Muscle of arm (tissue), 14 donors: ENCODE measurements around the gene KREMEN2. TPM values are rescaled to one million over a fixed set of nuclear protein-coding genes. Genes with fewer than 3 reads are reported as not detected.
"Not testable (repeated sequence)": the region's sequence is repeated elsewhere in the genome, so short reads cannot be mapped to it uniquely, and the experiment has no call there.

Experiments
- DNase-seq: peaks from one replicate; pipeline ENCODE4 v3.0.0-alpha.2; 2013
- long read RNA-seq, 11 donors: transcript quantifications; one replicate each; lab custom pipeline, GENCODE V29; 2026
- polyA plus RNA-seq, 12 donors: library from polyadenylated mRNA; unstranded; fragments of 120-200 nt; gene quantifications; one replicate each; pipeline ENCODE4 v1.2.1, GENCODE V29; 2013; ENCODE audit not compliant: insufficient read length in 12 of 12

KREMEN2 gene
- 10 to 100 TPM in 2 of 12 donors, 1 to 10 TPM in 9, not detected in 1; 2.6 to 37.4 (median 5.2) TPM for polyA plus RNA-seq
- long read RNA-seq, donor 1: 0 reads
- long read RNA-seq, donor 2, partial matches to known transcripts: 0 of 3 reads
- long read RNA-seq, donor 2, other reads (novel, unspliced or antisense): 0 of 3 reads
- long read RNA-seq, donor 3, partial matches to known transcripts: 0 of 2 reads
- long read RNA-seq, donor 3, other reads (novel, unspliced or antisense): 0 of 2 reads
- long read RNA-seq, donor 4, partial matches to known transcripts: 6 of 6 reads
- long read RNA-seq, donor 4, other reads (novel, unspliced or antisense): 0 of 6 reads
- long read RNA-seq, donor 5: 0 reads
- long read RNA-seq, donor 6, partial matches to known transcripts: 0 of 2 reads
- long read RNA-seq, donor 6, other reads (novel, unspliced or antisense): 0 of 2 reads
- long read RNA-seq, donor 7, partial matches to known transcripts: 0 of 4 reads
- long read RNA-seq, donor 7, other reads (novel, unspliced or antisense): 0 of 4 reads
- long read RNA-seq, donor 8, partial matches to known transcripts: 0 of 2 reads
- long read RNA-seq, donor 8, other reads (novel, unspliced or antisense): 0 of 2 reads
- long read RNA-seq, donor 9, partial matches to known transcripts: 0 of 4 reads
- long read RNA-seq, donor 9, other reads (novel, unspliced or antisense): 0 of 4 reads
- long read RNA-seq, donor 10, partial matches to known transcripts: 0 of 2 reads
- long read RNA-seq, donor 10, other reads (novel, unspliced or antisense): 0 of 2 reads
- long read RNA-seq, donor 11, partial matches to known transcripts: 0 of 3 reads
- long read RNA-seq, donor 11, other reads (novel, unspliced or antisense): 0 of 3 reads

- no peak for DNase-seq
These were observed at the start of gene KREMEN2 for GRCh38 chr16:2963723-2964474. Gene KREMEN2, plus strand, starts transcription at chr16:2964275. Its CDS starts 246 bp downstream, at chr16:2964521.

GRCh38 chr16:2915196-2915929, 48.7 kb upstream of the KREMEN2 start:
- no peak for DNase-seq

- DNase-seq: peak; percentile 74
These were observed 44.4 kb upstream of the KREMEN2 start for GRCh38 chr16:2919511-2920255.

DNA sequence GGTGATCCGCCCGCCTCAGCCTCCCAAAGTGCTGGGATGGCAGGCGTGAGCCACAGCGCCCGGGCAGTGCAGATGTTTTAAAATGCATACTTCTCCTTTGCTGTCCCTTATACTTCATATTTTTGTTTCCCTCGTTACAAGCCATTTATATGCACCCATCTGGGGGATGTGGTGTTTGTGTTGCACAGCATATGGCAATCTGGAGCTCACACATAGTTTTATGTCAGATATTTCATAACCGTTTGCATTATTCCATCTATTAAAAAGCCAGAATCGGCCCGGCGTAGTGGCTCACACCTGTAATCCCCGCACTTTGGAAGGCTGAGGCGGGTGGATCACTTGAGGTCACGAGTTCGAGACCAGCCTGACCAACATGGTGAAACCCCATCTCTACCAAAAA, 40.6 kb upstream of the KREMEN2 start:
- no peak for DNase-seq

DNA sequence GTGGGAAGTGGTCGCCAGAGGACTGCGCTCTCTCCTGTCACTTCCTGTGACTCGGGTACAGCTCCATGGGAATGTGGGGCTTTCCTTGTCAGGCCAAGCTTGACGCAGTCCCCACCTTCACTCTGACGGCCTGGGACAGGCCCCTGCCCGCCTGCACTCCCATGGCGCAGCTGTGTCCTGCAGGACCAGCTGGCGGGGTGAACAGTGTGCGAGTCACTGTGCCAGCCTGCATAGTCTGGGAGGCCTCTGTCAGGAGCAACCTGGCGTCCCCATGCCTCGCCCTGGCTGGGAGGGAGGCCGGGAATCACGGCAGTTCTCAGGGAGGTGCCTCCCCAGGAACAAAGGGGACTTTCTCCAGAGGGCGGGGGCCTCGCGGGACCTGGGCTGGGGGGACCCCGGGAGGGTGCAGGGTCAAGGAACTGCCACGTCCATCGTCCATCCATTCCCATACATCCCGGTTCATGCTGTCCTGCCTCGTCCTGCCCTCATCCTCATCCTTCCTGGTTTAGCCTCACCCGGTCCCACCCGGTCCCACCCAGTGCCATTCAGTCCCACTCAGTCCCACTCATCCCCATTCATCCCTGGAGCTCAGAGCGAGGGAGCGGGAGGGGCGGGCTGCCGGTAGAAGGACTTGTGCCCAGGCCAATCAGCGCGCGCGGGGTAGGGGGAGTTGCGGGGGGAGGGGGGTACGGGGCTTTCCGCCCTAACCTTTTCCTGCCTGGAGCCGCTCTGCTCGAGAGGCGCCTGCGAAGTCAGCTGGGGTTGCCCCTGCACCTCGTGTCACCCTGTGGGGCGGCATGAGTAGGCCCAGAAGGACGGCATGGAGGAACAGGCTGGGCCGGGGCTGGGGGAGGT, 38.9 kb upstream of the KREMEN2 start:
- DNase-seq: no peak

GRCh38 chr16:2925951-2926649, 38.0 kb upstream of the KREMEN2 start:
- DNase-seq: no peak

DNA sequence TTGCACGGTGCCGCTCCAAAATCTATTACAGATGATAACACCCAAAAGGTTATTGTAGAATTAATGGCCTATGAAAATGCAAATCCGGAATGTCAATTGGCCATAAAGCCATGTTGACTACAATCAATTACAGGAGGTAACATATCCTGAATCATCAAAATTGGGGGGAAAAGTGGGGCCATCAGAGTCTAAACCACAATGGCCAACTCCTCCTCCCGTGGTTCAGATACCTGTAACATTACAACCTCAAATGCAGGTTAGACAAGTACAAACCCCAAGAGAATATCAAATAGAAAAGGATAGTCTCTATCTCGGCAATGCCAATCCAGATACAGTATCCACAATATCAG, 37.5 kb upstream of the KREMEN2 start:
- no peak for DNase-seq

DNA sequence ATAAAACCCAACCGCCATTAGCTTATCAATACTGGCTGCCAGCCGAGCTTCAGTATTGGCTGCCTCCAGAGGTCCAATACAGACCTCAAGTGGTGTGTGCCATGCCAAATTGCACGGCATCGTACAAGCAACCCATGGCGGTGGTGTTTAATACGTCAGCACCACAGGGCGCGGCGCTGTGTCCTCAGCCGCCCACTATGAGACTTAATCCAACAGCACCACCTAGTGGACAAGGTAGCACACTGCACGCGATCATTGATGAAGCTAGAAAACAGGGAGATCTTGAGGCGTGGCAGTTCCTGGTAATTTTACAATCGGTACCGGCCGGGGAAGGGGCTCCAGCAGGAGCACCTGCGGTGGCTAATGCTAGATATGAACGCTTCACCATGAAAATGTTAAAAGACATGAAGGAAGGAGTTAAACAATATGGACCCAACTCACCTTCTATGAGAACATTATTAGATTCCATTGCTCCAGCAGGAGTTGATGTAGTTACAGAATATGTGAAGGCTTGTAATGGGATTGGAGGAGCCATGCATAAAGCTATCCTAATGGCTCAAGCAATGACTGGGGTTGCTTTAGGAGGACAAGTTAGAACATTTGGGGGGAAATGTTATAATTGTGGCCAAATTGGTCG, 36.9 kb upstream of the KREMEN2 start:
- DNase-seq: peak; percentile 88

DNA sequence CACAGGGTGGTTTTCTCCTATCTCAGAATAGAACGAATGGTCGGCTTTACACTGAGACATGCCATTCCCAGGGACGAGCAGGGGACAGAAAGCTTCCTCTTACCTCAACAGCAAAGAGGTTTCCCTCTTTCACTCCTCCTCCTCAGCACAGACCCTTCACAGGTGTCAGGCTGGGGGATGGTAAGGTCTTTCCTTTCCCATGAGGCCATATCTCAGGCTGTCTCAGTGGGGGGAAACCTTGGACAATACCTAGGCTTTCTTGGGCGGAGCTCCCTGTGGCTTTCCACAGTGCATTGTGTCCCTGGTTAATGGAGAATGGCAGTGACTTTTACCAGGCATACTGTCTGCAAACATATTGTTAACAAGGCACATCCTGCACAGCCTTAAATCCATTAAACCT, 35.9 kb upstream of the KREMEN2 start:
- DNase-seq: not testable (repeated sequence)

DNA sequence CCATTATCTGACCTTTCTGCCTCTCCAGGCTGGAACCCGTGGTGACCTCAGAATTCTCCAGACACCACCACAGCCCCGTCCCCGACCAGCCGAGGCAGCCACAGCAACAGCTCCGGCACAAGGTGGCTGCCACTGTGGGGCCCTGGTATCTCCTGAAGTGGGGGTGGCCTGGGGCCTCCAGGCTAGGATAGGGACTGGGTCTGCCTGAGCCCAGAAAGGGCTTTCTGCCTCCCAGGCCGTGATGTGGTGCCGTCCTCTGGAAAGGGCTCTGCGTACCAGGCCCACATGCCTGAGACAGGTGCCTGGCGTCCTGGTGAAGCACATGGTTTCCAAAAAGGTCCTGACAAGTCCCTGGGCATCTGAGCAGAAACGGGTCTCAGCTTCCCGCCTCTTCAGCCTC, 35.3 kb upstream of the KREMEN2 start:
- DNase-seq: no peak

DNA sequence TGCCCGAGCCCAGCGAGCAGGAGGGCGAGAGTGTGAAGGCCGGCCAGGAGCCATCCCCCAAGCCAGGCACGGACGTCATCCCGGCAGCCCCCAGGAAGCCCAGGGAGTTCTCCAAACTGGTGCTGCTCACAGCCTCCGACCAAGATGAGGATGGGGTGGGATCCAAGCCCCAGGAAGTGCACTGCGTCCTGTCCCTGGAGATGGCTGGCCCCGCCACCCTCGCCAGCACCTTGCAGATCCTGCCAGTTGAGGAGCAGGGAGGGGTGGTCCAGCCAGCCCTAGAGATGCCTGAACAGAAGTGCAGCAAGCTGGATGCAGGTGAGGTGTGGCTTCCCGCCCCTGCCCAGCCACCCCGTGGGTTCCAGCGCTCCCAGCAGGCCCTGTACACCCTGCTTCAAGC, 34.4 kb upstream of the KREMEN2 start:
- no peak for DNase-seq

DNA sequence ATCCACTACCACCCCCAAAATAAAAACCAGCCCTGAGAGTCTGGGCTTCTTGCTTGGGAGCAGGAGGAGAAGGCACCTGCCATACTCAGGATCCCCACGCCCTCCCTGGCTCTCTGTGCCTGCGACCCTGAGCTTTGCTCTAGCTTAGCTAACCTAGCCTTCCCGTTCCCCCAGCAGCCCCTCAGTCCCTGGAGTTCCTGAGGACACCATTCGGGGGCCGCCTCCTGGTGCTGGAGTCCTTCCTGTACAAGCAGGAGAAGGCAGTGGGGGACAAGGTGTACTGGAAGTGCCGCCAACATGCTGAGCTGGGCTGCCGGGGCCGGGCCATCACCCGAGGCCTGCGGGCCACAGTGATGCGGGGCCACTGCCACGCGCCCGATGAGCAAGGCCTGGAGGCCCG, 33.8 kb upstream of the KREMEN2 start:
- no peak for DNase-seq

DNA sequence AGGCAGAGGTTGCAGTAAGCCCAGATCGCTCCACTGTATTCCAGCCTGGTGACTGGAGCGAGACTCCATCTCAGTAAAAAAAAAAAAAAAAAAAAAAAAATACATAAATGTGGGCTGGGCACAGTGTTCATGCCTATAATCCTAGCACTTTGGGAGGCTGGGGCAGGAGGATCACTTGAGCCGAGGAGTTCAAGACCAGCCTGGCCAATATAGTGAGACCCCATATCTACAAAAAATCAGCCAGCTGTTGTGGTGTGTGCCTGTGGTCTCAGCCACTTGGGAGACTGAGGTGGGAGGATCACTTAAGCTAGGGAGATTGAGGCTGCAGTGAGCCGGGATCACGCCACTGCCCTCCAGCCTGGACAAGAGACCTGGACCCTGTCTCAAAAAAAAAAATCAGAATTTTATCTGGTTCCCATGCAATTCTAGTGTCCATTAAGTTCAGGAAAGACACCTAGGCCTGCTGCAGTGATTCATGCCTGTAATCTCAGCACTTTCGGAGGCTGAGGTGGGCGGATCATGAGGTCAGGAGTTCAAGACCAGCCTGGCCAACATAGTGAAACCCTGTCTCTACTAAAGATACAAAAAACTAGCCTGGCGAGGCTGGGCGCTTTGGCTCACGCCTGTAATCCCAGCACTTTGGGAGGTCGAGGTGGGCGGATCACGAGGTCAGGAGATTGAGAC, 32.7 kb upstream of the KREMEN2 start:
- not testable (repeated sequence) for DNase-seq

GRCh38 chr16:2933136-2933535, 30.9 kb upstream of the KREMEN2 start:
- no peak for DNase-seq

DNA sequence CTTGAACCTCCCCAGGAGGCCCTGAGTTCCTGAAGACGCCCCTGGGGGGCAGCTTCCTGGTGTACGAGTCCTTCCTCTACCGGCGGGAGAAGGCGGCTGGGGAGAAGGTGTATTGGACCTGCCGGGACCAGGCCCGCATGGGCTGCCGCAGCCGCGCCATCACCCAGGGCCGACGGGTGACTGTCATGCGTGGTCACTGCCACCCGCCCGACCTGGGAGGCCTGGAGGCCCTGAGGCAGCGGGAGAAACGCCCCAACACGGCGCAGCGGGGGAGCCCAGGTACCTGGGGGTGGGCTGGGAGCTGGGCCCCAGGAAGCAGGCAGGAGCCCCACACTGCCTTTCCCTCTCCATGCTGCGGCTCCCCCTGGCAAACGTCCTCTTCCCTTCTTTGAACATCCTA, 30.4 kb upstream of the KREMEN2 start:
- DNase-seq: no peak

DNA sequence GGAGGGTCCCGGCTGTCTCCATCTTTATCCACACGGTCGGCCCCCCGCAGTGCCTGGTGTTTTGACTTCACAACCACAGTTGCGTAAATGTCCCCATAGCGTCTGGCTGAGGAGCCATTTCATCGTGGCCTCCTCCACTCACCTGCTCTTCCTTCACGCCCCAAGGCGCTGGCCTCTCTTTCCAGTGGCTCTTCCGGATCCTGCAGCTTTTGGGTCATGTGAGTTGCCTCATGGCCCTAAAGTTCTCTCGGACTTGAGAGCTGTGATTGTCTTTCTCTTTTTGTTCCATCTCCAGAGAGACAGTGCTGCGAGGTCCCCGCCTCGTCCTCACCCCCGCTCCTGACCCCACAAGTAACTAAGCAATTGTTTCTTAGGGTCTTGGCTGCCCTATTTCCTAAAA, 29.6 kb upstream of the KREMEN2 start:
- DNase-seq: no peak

- no peak for DNase-seq
These were observed 27.6 kb upstream of the KREMEN2 start for GRCh38 chr16:2936436-2937011.

DNA sequence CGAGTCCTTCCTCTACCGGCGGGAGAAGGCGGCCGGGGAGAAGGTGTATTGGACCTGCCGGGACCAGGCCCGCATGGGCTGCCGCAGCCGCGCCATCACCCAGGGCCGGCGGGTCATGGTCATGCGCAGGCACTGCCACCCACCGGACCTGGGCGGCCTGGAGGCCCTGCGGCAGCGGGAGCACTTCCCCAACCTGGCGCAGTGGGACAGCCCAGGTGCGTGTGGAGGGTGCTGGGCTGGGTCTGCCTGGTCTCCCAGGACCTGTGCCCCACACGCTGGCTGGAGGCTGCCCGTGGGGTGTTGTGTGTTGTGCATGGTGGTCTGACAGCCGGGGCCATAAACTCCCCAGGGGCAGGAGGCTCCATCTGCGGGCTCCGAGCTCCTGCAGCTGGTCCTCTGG, 26.9 kb upstream of the KREMEN2 start:
- no peak for DNase-seq
